HG03565 (cell line): ENCODE data around the gene TP53BP1.
"Not testable (repeated sequence)": the region's sequence is repeated elsewhere in the genome, so short reads cannot be mapped to it uniquely, and the experiment has no call there.

Experiments
- ATAC-seq: cut with Tn5 transposase; IDR thresholded peaks from one replicate; pipeline ENCODE4 v1.9.1; 2021; ENCODE audit warnings: mild to moderate bottlenecking, moderate library complexity; ENCODE audit not compliant: unreplicated experiment

The TP53BP1 gene

DNA sequence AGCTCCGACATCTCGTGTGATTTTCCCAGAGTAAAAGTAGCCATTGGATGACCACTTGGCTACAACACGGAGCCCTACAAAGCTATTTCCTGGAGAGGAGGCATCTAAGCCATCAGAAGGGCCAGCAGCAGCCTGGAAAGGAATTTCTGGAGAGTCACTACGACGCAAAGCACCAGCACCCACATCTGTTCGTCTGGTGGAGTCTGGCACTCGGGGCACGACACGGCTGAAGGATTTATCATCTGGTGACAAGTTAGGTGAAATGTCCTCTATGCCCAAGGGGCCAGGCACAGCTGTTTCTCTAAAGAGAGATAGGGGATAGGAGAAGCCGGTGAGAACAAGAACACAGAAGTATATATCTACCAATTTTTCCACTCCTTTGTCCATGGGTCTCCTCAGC lies 72.5 kb downstream of the TP53BP1 start:
- no peak for ATAC-seq

DNA sequence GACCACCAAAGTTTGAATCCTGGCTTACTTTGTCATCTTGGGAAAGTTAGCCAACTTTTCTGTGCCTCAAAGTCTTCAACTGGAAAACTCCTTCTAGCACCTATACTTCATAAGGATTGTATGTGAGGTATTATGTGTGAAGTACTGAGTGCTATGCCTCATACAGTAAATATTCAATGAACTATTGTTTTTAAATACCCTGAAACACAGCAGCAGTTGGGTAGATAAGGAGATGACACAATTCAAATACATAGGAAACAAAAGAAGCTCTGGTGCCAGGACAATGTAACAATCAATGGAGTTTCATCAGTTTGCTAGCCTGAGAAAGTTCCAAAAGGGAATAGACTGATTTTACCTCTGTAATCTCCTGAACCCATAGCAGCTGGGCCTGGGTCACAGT lies 78.8 kb downstream of the TP53BP1 start:
- no peak for ATAC-seq

DNA sequence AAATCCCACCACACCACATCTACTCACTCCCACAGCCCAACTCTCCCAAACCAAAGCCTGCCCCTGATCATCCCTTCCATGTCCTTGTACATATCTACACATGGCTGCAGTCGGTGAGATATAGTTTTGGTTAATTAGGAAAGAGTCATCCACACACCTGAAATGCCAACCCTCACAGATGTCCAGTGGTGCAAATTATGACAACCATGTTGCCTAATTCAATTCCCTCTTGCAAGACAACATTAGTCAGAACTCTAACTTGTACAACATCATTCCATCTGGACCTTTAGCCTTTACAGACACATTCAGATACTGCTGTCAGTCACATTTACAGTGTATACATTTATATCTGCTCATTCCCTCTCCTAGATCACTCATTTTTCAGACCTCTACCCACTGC lies 80.9 kb downstream of the TP53BP1 start:
- no peak for ATAC-seq

DNA sequence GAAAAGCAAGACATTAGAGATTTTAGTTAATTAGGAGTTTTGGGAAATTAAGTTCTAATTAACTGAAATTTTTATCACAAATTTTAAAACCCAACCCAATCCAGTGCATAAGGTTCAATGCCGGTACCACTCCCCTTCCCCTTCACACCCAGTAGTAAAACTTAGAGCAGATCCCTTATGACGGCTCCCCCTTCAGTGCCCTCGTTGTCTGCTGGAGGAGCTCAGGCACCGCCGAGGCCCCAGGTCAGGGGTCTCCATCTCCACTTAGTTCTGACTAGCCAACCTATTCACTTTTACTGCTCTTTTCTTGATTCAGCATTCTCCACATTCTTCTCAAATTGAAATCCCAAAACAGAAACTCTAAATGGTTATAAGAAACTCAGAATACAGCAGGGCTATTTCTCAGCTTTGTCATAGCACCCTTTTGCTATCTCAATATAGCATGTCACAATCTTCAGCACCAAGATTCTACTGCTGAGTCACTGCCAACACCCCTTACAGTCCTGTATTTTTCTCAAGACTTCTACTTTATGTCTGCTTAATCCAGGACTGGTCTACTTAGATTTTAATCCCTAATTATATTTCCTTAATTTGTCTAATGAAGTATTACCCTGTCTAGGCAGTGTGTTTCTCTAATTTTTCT lies 82.3 kb downstream of the TP53BP1 start:
- no peak for ATAC-seq

DNA sequence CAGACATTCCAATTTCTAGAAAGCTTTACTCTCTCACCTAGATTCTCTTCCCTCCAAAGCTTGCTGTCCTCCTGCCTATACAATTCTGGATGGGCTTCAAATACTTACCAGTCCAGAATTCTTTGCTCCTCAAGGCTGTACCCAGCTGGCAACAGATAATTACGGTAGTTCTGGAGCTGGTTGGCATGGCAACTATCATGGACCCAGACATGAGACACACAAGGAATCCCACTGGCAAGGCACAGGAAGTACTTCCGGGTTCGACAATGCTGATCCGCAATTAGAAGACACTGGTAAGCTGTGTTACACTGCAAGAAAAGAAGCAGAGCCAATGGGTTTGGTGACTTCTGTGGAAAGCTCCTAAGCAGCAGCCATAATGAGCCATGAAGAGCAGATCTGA lies 84.2 kb downstream of the TP53BP1 start:
- no peak for ATAC-seq

DNA sequence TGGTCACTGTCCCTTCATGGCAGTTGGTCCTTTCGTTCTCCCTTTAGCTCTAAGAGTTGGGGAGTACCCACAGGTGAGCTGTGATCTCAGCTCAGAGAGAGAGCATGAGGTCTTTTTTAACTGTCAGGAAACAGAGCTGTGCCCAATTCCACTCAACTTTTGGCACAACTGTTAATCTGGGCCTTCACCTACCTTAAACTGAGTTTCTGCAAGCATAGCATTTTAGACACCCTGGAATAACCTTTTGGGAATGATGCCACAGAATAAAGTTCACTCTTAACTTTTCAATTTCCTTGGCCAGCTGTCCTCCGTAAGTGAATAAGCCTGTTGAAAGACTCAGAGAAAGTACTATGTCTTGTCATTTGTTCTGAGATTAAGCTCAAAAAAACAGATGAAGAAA lies 86.1 kb downstream of the TP53BP1 start:
- no peak for ATAC-seq

DNA sequence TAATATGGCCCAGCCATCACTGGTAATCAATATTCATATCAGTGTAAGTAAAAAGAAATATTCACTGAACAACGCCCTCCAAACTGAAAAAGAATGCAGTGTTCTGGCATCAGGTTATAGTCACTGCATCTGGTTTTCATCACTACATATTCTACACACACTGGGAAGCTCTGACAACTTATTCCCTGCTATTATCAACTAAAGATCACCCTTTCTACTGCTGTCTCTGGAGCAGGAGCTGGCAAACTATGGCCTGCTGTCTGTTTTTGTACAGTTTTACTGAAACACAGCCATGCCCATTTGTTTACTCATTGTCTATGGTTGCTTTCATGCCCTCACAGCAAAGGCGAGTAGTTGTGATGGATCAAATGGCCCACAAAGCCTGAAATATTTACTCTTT lies 86.8 kb downstream of the TP53BP1 start:
- no peak for ATAC-seq

DNA sequence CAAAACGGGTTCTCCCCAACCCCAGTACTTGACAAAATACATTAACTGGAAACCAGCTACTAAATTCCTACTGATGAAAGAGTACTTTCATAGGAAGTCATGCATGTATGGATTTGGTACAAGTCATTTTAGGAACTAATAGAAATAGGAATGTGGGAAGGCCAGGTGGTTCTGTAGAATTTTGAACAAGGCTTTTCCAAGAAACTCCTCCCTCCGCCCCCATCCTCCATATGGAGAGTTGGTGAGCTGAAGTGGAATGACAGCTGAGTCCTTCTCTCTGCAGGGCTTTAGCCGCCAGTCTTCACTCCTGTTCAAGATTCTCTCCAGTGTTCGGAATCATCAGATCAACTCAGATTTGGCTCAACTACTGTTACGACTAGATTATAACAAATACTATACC lies 88.8 kb downstream of the TP53BP1 start:
- ATAC-seq, result no peak

DNA sequence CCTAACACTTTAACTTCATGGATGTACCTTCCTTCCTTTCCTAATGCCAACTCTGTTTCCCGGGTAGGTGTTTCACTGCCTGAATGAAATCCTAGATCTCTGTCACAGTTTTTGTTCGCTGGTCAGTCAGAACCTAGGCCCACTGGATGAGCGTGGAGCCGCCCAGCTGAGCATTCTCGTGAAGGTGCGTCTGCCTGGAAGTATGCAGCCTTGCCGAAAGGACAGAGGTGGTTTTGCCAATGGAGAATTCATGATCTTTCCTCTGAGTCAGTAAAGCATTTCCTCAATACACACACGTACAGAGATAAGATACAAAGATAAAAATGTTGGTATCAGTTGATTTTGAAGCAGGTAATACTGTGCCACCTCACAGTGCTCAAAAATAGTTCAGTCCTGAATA lies 89.3 kb downstream of the TP53BP1 start:
- no peak for ATAC-seq

DNA sequence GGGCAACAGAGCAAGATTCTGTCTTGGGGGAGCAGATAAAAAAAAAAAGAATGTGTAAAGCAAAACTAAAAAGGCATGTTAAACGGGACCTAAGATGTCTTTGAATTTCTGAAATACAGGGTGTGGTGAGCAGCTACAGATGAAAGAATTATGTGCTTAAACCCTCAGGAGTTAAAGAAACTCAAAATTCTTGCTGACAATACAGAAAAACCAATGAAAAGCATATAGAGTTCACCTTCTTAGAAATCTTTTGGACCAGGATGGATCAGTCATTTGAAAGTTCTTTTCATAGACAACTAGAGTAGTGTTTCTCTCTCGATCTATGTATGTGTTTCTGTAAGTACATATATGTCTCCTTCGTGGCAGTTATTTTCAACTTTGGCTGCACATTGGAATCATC lies 90.7 kb downstream of the TP53BP1 start:
- no peak for ATAC-seq

DNA sequence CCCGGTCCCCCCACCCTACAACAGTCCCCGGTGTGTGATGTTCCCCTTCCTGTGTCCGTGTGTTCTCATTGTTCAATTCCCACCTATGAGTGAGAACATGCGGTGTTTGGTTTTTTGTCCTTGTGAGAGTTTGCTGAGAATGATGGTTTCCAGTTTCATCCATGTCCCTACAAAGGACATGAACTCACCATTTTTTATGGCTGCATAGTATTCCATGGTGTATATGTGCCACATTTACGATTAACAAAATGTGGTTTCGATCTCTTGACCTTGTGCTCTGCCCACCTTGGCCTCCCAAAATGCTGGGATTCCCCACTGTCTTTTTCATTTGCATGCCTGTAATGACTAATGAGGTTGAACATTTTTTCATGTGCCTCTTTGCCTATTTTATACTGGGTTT lies 99.4 kb downstream of the TP53BP1 start:
- ATAC-seq, result not testable (repeated sequence)

DNA sequence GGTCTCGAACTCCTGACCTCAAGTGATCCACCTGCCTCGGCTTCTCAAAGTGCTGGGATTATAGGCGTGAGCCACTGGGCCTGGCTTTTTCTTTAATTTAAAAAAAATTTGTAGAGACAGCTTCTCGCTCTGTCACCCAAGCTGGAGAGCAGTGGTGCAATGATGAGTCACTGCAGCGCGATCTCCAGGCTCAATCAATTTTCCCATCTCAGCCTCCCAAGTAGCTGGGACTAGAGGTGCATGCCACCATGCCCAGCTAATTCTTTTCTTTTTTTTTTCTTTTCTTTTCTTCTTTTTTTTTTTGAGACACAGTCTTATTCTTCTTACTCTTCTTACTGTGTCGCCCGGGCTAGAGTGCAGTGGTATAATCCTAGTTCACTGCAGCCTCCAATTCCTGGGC lies 102.2 kb downstream of the TP53BP1 start:
- no peak for ATAC-seq

DNA sequence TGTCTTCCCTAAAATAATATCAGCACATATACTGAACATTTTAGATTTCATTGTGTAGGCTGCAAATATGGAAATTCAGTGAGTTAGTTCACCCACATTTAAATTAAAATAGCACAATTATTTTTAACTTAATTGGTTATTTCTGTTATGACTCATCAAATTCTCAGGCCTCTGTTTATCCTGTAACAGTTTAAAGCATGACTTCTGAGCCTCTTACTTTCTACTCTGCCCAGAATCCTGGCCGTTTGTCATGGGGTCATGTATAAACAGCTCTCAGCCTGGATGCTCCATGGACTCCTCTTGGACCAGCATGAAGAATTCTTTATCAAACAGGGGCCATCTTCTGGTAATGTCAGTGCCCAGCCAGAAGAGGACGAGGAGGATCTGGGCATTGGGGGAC lies 109.9 kb downstream of the TP53BP1 start:
- no peak for ATAC-seq

DNA sequence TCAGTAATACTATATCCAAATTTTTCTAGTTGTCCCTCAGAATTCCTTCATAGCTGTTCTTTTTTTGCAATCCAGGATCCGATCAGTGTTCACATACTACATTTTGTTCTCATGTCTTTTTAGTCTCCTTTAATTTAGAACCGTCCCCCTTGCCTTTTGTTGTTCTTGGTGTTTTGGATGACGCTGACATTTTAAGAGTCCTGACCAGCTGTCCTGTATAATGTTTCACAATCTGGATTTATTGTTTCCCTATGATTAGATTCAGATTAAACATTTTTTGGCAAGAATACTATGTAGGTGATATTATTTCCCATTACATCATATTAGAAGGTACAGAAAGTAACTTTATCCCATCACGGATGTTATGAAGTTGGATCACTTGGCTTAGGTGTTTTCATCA lies 110.6 kb downstream of the TP53BP1 start:
- ATAC-seq, result no peak

DNA sequence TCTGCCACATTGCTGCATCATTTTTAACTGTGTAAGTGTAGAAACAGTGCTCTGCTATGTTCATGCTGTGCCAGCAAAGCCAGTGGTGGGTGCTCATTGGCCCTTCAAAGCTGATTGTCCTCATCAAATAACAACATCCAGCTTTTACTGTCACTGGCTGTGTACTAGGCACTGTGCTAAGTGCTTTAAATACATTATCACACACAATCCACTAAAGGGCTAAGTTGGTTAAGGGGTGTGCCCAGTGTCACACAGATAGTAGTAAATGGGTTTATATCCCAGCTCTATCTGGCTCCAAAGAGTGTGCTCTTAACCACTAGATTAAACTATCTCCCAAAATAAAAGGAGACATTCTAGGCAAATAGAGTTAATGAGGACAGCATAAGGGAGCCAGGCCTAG lies 114.4 kb downstream of the TP53BP1 start:
- ATAC-seq, result no peak

DNA sequence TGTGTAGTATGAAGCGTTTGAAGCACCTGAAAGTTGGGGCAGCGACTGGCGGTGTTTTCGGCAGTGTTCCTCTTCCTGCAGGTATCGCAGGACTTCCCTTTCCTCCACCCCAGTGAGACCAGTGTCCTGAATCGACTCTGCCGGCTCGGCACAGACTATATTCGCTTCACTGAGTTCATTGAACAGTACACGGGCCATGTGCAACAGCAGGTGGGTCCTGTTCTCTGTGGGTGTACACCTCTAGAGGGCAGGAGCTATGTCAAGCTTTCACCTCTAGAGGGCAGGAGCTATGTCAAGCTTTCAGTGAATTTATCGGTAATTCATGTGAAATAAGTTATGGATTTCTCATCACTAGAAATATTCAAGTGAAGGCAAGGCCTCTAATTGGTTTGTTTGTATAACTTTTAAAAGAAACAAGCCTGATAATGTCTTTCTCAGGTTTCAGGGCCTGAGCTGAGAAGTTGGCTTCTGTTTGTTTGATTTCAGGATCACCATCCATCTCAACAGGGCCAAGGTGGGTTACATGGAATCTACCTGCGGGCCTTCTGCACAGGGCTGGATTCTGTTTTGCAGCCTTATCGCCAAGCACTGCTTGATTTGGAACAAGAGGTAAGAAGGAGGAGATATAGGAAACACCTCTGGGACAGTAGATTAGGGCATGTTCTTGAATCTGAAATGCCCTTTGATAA lies 116.8 kb downstream of the TP53BP1 start:
- no peak for ATAC-seq

DNA sequence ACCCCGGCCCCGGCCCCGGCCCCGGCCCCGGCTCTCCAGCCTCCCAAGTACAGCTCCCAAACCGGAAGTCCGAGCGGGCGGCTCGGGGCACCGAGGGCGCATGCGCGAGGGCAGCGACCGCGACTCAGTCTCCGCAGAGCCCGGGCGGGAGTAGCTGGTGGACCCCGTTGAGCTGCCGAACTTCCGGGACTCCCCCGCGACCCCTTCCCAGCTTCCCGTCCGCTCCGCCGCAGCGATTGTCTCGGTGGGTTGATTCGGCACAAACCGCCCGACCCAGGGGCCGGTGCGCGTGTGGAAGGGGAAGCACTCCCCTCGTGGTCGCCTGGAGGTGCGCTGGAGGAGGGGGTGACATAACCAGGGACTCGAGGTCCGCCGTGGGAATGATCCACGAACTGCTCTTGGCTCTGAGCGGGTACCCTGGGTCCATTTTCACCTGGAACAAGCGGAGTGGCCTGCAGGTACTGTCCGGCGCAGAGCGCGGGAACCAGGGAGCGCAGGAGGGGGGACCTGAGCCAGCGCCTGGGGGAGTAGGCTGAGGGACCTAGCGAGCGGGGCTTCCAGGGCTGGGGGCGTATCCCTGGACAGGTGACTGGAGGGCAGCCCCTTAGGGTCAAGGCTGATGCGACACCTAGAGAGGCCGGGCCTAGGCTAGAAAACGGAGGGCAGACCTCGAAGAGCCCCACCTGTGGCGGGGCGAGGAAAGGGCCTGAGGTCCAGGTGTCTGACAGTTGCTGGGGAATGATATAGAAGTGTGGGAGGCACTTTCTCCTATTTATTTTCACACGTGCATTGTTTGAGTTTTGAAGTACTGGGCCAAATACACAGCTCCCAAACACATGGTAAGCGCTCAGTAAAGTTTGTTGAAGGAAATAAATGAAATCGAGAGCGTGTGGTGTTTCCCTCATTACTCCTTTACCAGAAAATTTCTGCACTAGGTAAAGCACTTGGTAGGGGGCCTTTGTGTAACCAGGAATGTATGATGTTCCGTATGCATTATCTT lies 121.7 kb downstream of the TP53BP1 start, which contains the start of the genes TUBGCP4 and ZSCAN29:
TUBGCP4 (plus strand) TSS at position 127 of the 1,000 bp plus-strand sequence; CDS start at position 381, 254 bp downstream.
ZSCAN29 (minus strand) TSS at position 69 of the 1,000 bp plus-strand sequence. CDS start 1,130 bp downstream, outside the sequence.
- ATAC-seq, result peak; percentile 62

DNA sequence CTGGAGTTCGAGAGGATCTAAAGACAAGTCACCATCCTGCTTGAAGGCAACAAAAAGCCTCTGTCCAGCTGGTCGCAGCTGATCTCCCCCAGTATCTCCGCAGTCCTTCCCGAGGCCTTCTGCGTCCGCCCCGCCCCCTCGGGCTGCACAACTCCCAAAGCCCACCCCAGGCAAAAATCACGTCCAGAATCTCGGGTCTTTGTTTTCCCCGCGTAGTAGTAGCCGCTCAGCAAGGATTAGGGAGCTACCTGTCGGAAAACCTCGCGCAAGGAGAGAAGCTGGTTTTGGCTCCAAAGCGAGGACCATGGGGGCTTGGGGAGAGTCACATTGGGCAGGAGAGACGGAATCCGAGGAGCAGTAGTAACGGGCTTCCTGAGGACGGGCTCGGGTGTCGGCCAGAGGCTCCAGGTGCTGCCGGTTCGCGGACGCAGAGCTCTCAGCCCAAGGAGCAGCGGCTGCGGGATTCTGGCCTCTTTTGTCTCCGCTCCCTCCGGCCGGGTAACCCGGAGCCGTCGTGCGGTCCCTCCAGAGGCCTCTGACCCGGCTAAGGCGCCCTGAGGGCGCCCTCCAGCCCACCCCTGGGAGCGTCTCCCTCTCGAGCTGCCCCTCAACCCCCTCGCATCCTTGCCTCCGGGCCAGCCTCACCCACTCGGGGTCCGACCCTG lies 122.5 kb downstream of the TP53BP1 start:
- peak; percentile 17 for ATAC-seq

DNA sequence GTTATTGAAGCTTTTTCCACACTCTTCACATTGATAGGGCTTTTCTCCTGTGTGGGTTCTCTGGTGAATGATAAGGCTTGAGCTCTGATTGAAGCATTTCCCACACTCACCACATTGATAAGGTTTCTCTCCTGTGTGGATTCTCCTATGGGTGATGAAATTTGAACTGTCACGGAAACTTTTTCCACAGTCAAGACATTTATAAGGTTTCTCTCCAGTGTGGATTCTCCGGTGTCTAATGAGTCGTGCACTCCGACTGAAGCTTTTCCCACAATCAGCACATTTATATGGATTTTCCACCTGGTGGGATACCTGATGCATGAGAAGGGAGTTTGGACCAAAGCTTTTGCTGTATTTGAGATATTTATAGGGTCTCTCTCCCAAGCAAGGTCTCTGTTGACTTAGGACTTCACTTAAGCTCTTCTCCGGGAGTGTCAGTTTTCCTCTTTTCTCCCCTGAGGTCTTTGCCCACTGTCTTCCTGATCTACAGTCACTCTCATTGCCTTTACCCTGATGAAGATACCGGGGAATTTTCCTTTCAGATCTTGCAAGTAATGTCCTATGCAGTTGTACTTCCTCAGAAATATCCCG lies 131.5 kb downstream of the TP53BP1 start:
- ATAC-seq, result no peak

DNA sequence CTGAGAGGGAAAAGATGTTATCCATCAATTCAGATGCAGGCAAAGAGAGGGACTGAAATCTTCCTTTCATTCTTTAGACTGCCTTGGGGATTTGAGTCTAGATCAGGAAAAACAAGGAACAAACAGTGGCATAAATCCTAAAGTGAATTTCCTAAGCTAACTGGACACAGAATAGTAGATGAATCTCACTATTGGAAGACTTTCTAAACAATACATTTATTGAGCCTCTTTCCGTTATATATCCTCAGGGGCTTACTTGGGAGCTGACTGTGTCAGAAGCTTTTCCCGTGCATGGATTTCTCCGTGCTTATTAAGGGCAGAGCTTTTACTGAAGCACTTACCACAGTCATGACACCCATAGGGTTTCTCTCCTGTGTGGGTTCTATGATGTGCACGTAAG lies 132.1 kb downstream of the TP53BP1 start:
- ATAC-seq, result no peak
